WTC11 (cell line): ENCODE results near the gene NSUN7. TPM values are rescaled to one million over a fixed set of nuclear protein-coding genes. Genes with fewer than 3 reads are reported as not detected.

Source experiments
- ATAC-seq: fragments of 200-7000 bp; cut with Tn5 transposase; 2 replicates; pipeline ENCODE4 v1.10.0; 2021; ENCODE audit warnings: mild to moderate bottlenecking, moderate library complexity
- CTCF ChIA-PET: fragments of 300-600 bp; sonication (Branson Sonifier 250); formaldehyde crosslinking; loops from one replicate; lab custom pipeline; 2021; ENCODE audit warnings: antibody characterized with exemption; lab: Charles Lee
- POLR2A ChIA-PET: fragments of 350-600 bp; sonication (Branson Sonifier 250); formaldehyde crosslinking; loops from one replicate; lab custom pipeline; 2021; ENCODE audit warnings: antibody characterized with exemption; lab: Charles Lee
- DNase-seq: peaks from one replicate; pipeline ENCODE4 v3.0.0; 2021; ENCODE audit warnings: low spot score
- H3K27ac Mint-ChIP-seq: 2 replicates; pipeline ENCODE4 v1.8.0; 2021; ENCODE audit warnings: mixed read lengths
- H3K27me3 Mint-ChIP-seq: 2 replicates; pipeline ENCODE4 v1.8.0; 2021; ENCODE audit warnings: low read depth, mild to moderate bottlenecking, moderate library complexity, mixed read lengths
- H3K36me3 Mint-ChIP-seq: 2 replicates; pipeline ENCODE4 v1.8.0; 2021; ENCODE audit warnings: mixed read lengths
- H3K4me1 Mint-ChIP-seq: 2 replicates; pipeline ENCODE4 v1.8.0; 2022; ENCODE audit warnings: mixed read lengths
- H3K4me3 Mint-ChIP-seq: 2 replicates; pipeline ENCODE4 v1.8.0; 2021; ENCODE audit warnings: mild to moderate bottlenecking, moderate library complexity, mixed read lengths
- H3K9me3 Mint-ChIP-seq: 2 replicates; pipeline ENCODE4 v1.8.0; 2021; ENCODE audit warnings: mixed read lengths
- CREB1 ChIP-seq: sonication (generic); formaldehyde crosslinking; IDR thresholded peaks from 2 replicates; pipeline ENCODE4 v1.8.0; 2023; ENCODE audit warnings: mild to moderate bottlenecking, missing genetic modification reagents
- CREM ChIP-seq: sonication (generic); formaldehyde crosslinking; IDR thresholded peaks from 2 replicates; pipeline ENCODE4 v1.8.1; 2022; ENCODE audit warnings: mild to moderate bottlenecking, missing genetic modification reagents, moderate library complexity
- ETV6 ChIP-seq: sonication (generic); formaldehyde crosslinking; IDR thresholded peaks from 2 replicates; pipeline ENCODE4 v1.8.1; 2022; ENCODE audit warnings: mild to moderate bottlenecking, missing genetic modification reagents
- GTF2I ChIP-seq: fragments of 250-450 bp; sonication (Bioruptor Pico); conservative IDR thresholded peaks from 2 replicates; pipeline ENCODE4 v1.4.0; 2021; ENCODE audit warnings: mild to moderate bottlenecking
- JUN ChIP-seq: sonication (generic); formaldehyde crosslinking; IDR thresholded peaks from 2 replicates; pipeline ENCODE4 v1.8.0; 2023; ENCODE audit warnings: mild to moderate bottlenecking, missing genetic modification reagents
- NFATC4 ChIP-seq: fragments of 250-450 bp; sonication (Bioruptor Pico); IDR thresholded peaks from 2 replicates; pipeline ENCODE4 v1.9.0; 2021; ENCODE audit warnings: mild to moderate bottlenecking
- NR1H2 ChIP-seq: sonication (generic); formaldehyde crosslinking; IDR thresholded peaks from 2 replicates; pipeline ENCODE4 v1.9.0; 2021; ENCODE audit warnings: mild to moderate bottlenecking, moderate library complexity, missing genetic modification reagents
- SOX15 ChIP-seq: fragments of 250-450 bp; sonication (Bioruptor Pico); IDR thresholded peaks from 2 replicates; pipeline ENCODE4 v1.9.0; 2021; ENCODE audit warnings: mild to moderate bottlenecking
- TEAD1 ChIP-seq: sonication (generic); formaldehyde crosslinking; IDR thresholded peaks from 2 replicates; pipeline ENCODE4 v1.8.0; 2022; ENCODE audit warnings: mild to moderate bottlenecking, missing genetic modification reagents
- TEAD4 ChIP-seq: sonication (generic); formaldehyde crosslinking; IDR thresholded peaks from 2 replicates; pipeline ENCODE4 v1.8.0; 2022; ENCODE audit warnings: mild to moderate bottlenecking, missing genetic modification reagents
- ZNF138 ChIP-seq: sonication (generic); formaldehyde crosslinking; conservative IDR thresholded peaks from 2 replicates; pipeline ENCODE4 v1.8.1; 2022; ENCODE audit warnings: mild to moderate bottlenecking, moderate library complexity, missing genetic modification reagents
- ZNF396 ChIP-seq: fragments of 250-450 bp; sonication (Bioruptor Pico); IDR thresholded peaks from 2 replicates; pipeline ENCODE4 v1.8.0; 2021; ENCODE audit warnings: mild to moderate bottlenecking, moderate library complexity, borderline replicate concordance
- ZNF423 ChIP-seq: fragments of 250-450 bp; sonication (Bioruptor Pico); IDR thresholded peaks from 2 replicates; pipeline ENCODE4 v2.1.2; 2022; ENCODE audit warnings: mild to moderate bottlenecking, moderate library complexity
- total RNA-seq: library from RNA; stranded (reverse); gene quantifications from 3 replicates; pipeline ENCODE4 v1.2.3, GENCODE V29; 2021
- TF ChIP-seq, protein P1 (sequence below): sonication (generic); formaldehyde crosslinking; IDR thresholded peaks from 2 replicates; pipeline ENCODE4 v1.8.1; 2022; ENCODE audit warnings: low read depth, missing genetic modification reagents, borderline replicate concordance
- TF ChIP-seq, protein P2 (sequence below): sonication (generic); formaldehyde crosslinking; IDR thresholded peaks from 2 replicates; pipeline ENCODE4 v1.8.0; 2022; ENCODE audit warnings: missing genetic modification reagents
- TF ChIP-seq, protein P3 (sequence below): sonication (generic); formaldehyde crosslinking; IDR thresholded peaks from 2 replicates; pipeline ENCODE4 v1.8.0; 2023; ENCODE audit warnings: mild to moderate bottlenecking, missing genetic modification reagents
- TF ChIP-seq, protein P4 (sequence below): sonication (generic); formaldehyde crosslinking; IDR thresholded peaks from 2 replicates; pipeline ENCODE4 v1.8.0; 2022; ENCODE audit warnings: mild to moderate bottlenecking, missing genetic modification reagents
- TF ChIP-seq, protein P5 (sequence below): sonication (generic); formaldehyde crosslinking; IDR thresholded peaks from 2 replicates; pipeline ENCODE4 v1.8.1; 2022; ENCODE audit warnings: mild to moderate bottlenecking, missing genetic modification reagents, moderate library complexity, borderline replicate concordance
- TF ChIP-seq, protein P6 (sequence below): sonication (generic); formaldehyde crosslinking; IDR thresholded peaks from 2 replicates; pipeline ENCODE4 v1.8.0; 2022; ENCODE audit warnings: mild to moderate bottlenecking, missing genetic modification reagents

The NSUN7 gene
- total RNA-seq, 1 experiment from 2014 or later = 24.1 TPM

DNA sequence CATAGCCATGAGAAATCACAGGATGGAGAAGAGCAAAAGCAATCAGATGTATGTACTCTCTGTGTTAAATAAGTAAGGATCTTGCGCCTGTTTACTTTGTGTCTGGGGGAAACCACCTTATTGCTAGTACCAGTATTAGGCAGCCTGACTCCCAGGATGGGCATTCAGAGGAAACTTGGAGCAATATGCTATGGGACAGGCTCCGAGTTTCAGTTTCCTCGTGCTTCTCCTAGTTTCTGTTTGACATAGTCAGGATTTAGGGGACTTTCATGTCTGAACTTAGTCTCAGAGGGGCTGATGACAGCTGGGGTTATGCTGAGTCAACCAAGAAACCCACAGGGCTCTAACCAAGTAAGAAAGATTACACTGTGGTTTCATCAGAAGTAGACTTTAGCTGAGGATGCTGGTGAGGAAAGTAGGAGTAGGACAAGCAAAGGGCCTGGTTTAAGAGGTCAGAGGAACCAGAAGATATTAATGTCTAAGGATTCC is 13.5 kb downstream of the NSUN7 start:
- Mint-ChIP-seq H3K27me3 (no peaks in the 10 kb centered on the region), H3K9me3 (no peaks in the 10 kb centered on the region), H3K4me1 (peaks cover 1% of the 10 kb centered on the region; the same call in 1 of the 2 replicates), H3K36me3 (peaks cover 33% of the 10 kb centered on the region), H3K4me3 (no peak overlapping the region), H3K27ac (no peak overlapping the region)
- ChIA-PET POLR2A (no interaction called here), CTCF (no interaction called here)
- no peak for DNase-seq
- TF ChIP-seq, protein P1, sequence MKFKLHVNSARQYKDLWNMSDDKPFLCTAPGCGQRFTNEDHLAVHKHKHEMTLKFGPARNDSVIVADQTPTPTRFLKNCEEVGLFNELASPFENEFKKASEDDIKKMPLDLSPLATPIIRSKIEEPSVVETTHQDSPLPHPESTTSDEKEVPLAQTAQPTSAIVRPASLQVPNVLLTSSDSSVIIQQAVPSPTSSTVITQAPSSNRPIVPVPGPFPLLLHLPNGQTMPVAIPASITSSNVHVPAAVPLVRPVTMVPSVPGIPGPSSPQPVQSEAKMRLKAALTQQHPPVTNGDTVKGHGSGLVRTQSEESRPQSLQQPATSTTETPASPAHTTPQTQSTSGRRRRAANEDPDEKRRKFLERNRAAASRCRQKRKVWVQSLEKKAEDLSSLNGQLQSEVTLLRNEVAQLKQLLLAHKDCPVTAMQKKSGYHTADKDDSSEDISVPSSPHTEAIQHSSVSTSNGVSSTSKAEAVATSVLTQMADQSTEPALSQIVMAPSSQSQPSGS = no peak
- TF ChIP-seq NR1H2 (CRISPR knock-in tag) (no peak), CREB1 (CRISPR knock-in tag) (no peak), SOX15 (CRISPR knock-in tag) (no peak)
- TF ChIP-seq, protein P2, sequence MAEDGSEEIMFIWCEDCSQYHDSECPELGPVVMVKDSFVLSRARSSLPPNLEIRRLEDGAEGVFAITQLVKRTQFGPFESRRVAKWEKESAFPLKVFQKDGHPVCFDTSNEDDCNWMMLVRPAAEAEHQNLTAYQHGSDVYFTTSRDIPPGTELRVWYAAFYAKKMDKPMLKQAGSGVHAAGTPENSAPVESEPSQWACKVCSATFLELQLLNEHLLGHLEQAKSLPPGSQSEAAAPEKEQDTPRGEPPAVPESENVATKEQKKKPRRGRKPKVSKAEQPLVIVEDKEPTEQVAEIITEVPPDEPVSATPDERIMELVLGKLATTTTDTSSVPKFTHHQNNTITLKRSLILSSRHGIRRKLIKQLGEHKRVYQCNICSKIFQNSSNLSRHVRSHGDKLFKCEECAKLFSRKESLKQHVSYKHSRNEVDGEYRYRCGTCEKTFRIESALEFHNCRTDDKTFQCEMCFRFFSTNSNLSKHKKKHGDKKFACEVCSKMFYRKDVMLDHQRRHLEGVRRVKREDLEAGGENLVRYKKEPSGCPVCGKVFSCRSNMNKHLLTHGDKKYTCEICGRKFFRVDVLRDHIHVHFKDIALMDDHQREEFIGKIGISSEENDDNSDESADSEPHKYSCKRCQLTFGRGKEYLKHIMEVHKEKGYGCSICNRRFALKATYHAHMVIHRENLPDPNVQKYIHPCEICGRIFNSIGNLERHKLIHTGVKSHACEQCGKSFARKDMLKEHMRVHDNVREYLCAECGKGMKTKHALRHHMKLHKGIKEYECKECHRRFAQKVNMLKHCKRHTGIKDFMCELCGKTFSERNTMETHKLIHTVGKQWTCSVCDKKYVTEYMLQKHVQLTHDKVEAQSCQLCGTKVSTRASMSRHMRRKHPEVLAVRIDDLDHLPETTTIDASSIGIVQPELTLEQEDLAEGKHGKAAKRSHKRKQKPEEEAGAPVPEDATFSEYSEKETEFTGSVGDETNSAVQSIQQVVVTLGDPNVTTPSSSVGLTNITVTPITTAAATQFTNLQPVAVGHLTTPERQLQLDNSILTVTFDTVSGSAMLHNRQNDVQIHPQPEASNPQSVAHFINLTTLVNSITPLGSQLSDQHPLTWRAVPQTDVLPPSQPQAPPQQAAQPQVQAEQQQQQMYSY (CRISPR knock-in tag) = no peak
- ATAC-seq = no peak

DNA sequence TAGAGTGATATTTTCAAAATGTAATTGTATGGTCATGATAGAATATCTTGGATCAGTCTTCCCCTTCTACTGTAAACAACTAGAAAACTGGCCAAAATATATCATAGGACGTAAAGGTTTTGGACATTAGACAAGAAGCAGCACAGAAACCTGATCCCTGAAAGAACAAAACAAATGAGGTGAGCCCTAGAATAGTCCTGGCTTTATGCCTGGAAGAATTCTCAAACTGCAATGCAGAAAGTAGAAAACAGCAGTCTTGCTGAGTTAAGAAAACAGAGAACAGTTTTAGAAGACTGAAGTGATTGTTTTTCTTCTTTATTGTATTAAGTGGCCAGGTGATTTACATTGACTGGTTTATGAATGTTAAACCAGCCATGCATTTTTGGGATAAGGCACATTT is 19.5 kb downstream of the NSUN7 start:
- ATAC-seq (no peak), DNase-seq (no peak)
- Mint-ChIP-seq H3K4me1 (peaks cover 4% of the 10 kb centered on the region), H3K27me3 (no peaks in the 10 kb centered on the region), H3K27ac (no peak overlapping the region), H3K4me3 (no peak overlapping the region), H3K9me3 (no peaks in the 10 kb centered on the region), H3K36me3 (peaks cover 26% of the 10 kb centered on the region)
- CTCF ChIA-PET = no interaction called here
- POLR2A ChIA-PET = no interaction called here
- TF ChIP-seq JUN (CRISPR knock-in tag) = no peak
- TF ChIP-seq TEAD4 = no peak
- TF ChIP-seq NFATC4 (CRISPR knock-in tag) = no peak
- TF ChIP-seq, protein P3, sequence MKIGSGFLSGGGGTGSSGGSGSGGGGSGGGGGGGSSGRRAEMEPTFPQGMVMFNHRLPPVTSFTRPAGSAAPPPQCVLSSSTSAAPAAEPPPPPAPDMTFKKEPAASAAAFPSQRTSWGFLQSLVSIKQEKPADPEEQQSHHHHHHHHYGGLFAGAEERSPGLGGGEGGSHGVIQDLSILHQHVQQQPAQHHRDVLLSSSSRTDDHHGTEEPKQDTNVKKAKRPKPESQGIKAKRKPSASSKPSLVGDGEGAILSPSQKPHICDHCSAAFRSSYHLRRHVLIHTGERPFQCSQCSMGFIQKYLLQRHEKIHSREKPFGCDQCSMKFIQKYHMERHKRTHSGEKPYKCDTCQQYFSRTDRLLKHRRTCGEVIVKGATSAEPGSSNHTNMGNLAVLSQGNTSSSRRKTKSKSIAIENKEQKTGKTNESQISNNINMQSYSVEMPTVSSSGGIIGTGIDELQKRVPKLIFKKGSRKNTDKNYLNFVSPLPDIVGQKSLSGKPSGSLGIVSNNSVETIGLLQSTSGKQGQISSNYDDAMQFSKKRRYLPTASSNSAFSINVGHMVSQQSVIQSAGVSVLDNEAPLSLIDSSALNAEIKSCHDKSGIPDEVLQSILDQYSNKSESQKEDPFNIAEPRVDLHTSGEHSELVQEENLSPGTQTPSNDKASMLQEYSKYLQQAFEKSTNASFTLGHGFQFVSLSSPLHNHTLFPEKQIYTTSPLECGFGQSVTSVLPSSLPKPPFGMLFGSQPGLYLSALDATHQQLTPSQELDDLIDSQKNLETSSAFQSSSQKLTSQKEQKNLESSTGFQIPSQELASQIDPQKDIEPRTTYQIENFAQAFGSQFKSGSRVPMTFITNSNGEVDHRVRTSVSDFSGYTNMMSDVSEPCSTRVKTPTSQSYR = no peak
- TF ChIP-seq CREM = no peak
- TF ChIP-seq GTF2I (CRISPR knock-in tag) = no peak
- TF ChIP-seq, protein P4, sequence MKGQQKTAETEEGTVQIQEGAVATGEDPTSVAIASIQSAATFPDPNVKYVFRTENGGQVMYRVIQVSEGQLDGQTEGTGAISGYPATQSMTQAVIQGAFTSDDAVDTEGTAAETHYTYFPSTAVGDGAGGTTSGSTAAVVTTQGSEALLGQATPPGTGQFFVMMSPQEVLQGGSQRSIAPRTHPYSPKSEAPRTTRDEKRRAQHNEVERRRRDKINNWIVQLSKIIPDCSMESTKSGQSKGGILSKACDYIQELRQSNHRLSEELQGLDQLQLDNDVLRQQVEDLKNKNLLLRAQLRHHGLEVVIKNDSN = no peak
- TF ChIP-seq ZNF396 (CRISPR knock-in tag) = no peak
- TF ChIP-seq, protein P2 (CRISPR knock-in tag) = no peak
- no peak for TF ChIP-seq ETV6 (CRISPR knock-in tag)
- TF ChIP-seq ZNF423 = no peak
- TF ChIP-seq, protein P5, sequence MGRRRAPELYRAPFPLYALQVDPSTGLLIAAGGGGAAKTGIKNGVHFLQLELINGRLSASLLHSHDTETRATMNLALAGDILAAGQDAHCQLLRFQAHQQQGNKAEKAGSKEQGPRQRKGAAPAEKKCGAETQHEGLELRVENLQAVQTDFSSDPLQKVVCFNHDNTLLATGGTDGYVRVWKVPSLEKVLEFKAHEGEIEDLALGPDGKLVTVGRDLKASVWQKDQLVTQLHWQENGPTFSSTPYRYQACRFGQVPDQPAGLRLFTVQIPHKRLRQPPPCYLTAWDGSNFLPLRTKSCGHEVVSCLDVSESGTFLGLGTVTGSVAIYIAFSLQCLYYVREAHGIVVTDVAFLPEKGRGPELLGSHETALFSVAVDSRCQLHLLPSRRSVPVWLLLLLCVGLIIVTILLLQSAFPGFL = no peak
- TF ChIP-seq, protein P6, sequence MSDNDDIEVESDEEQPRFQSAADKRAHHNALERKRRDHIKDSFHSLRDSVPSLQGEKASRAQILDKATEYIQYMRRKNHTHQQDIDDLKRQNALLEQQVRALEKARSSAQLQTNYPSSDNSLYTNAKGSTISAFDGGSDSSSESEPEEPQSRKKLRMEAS (CRISPR knock-in tag) = no peak
- no peak for TF ChIP-seq TEAD1
- no peak for TF ChIP-seq ZNF138 (CRISPR knock-in tag)
